GM18498 (cell line): ENCODE measurements around the gene DGKI.

ENCODE experiments used
- ATAC-seq: cut with Tn5 transposase; IDR thresholded peaks from one replicate; pipeline ENCODE4 v1.9.1; 2021; ENCODE audit warnings: mild to moderate bottlenecking, moderate library complexity; ENCODE audit not compliant: unreplicated experiment

DGKI gene

DNA sequence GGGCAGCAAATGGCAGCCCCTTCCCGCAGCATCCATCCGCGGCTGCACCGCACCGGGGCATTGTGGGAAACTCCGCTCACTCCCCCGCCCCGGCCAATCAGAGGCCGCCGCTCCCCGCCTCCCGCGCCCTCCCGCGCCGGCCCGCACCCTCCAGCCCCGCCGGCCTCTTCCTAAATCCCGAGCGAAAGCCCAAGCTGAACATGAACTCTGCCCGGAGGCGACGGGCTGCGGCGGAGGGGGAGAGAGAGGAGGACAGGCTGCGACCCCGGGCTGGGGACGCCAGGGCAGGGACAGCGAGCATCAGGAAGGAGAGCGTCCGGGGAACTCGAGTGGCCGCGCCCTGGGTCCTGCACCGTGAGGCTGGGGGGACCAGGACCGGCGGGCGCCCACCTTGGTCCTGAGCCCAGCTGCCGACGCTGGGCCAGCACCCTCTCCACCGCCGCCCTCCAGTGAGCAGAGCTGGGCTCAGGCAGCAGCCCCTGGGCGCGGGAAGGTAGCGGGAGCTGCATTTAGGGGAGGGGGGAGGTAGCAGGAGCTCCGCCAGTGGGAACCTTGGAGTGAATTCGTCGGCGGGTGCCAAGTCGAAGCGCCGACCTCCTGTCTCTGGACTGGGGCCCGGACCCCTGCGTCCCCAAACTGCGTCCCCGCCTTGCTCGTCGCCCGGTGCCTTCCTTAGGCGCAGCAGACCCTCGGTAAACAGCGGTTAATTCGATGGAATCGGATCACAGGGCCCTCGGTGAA lies at the start of gene DGKI:
DGKI (minus strand) TSS at position 148 of the 741 bp plus-strand sequence.
- peak; percentile 39 for ATAC-seq

- ATAC-seq = peak; percentile 75
Observed at GRCh38 chr7:137895301-137896221, 48.8 kb upstream of the DGKI start.

GRCh38 chr7:137893143-137893742 lies 46.5 kb upstream of the DGKI start:
- no peak for ATAC-seq

- ATAC-seq = no peak
Observed at GRCh38 chr7:137891016-137891655, 44.4 kb upstream of the DGKI start.

- no peak for ATAC-seq
Observed at GRCh38 chr7:137890449-137890921, 43.7 kb upstream of the DGKI start.

DNA sequence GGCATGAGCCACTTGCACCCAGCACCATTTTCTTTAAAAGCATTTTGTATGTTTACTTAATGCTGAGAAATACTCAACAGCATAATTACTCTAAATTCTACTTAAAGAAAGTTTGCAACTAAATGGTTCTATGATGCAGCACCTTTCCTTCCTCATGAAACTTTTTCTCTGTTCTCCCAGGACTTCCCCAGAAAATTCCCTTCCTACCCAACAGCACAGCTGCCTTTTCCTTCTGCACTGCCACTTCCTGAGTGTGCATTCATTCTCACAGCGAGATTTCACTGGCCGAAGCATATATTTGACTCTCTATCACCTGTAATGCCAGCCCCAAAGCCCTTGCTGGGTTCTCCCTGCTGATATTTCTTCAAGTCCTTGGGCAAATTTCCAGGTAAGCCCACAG lies 41.5 kb upstream of the DGKI start:
- ATAC-seq = no peak

GRCh38 chr7:137886746-137887145 lies 40.0 kb upstream of the DGKI start:
- ATAC-seq = no peak

GRCh38 chr7:137886281-137886680 lies 39.5 kb upstream of the DGKI start:
- no peak for ATAC-seq

- no peak for ATAC-seq
Observed at GRCh38 chr7:137885678-137886077, 38.9 kb upstream of the DGKI start.

DNA sequence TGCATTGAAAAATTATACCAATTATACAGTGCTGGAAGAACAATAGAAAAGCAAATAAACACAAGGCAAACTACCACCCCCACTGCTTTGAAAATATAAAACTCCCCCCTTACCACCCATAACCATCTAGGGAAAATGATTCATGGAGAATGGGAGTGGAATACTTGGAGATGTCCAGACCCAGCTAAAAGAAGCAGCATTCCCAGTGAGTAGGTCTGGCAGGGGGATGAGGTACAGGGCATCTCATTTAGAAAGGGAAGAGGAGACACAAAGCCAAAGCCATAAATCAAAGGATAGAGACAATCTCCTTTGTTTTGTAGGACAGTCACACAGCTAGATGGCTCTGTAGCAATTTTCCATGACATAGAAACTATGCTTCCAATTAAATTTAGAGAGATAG lies 36.0 kb upstream of the DGKI start:
- ATAC-seq = no peak

GRCh38 chr7:137882261-137882668 lies 35.5 kb upstream of the DGKI start:
- peak; percentile 84 for ATAC-seq

DNA sequence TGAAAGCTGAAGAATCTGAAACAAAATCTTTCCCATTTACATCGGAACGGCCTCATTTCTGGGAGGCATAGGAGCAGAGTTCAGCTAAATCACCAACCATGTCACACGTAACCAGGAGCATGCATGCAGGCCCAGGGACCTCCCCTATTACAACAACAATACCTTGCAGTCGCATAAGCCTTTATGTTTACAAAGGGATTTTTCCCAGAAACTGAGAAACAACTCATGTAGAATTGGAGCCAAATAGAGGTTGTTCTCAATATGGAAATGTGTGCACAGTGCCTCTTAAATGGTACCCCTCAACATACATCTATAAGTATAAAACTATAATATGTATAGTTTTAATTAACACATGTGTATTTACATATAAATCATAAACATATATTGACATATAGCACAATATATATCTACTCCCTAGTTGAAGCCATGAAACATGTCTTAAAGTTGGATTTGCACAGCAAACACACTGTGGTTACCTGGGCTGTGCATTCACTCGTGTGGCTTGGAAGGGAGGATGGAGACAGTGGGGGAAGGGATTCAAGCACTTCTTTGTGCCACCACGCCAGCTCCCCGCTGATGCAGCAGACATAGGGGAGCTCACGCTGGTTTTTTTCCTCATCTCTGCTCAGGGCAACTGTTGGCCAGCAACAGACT lies 35.0 kb upstream of the DGKI start:
- no peak for ATAC-seq

DNA sequence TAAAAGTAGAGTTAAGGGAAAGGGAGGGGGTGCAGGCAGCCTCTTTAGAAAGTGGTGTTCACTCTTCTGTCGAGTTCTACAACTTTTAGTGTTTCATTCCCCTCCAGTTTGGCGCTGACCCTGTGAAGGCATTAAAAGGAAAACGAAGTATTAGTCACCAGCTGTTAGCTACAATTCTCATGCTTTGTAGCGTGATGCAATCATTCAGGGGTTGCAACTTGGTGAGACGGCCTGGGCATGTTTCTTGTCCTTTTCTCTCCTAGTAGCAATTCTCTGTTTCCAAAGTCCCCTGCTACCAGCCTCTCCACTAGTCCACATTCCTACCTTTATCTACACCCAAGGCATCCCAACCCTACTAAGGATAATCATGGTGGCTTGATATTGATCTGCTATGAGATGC lies 33.7 kb upstream of the DGKI start:
- no peak for ATAC-seq

DNA sequence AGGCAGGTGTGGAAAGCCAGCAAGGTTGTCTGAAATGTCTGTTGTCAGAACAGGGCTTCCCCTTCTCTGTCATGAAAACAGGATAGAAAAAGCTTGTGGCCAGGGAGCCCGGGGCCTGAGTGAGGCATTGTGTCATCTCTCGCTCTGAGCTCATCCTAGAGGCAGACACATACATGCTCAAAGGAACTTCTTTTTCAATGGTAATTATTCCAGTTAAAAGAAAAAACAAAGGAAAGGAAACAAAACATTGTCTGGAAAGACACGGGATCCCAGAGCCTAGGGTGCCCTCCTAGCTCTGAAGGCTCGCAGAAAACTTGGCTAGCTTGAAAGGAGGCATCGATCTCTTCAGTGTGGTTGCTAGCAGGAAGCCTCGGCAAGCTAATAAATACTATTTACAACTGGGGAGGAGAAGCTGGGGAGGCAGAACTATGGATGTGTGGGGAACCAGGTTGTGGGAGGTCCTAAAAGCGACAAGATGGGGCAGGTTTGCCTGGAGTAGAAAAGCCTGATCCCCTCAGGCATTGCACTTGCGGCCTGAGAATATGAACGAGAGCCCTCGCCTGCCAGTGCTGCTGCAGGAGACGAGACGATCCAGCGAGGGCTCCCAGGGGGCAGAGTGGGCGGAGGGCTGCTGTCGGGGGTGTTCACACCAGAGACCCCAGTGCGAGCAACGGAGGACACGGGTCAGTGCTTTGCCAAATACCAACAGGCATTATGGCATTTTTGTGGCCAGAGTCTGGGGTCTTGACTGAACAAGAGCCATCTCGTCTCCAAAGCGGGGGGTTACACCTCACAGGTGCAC lies 32.8 kb upstream of the DGKI start:
- ATAC-seq = no peak

- no peak for ATAC-seq
Observed at GRCh38 chr7:137878333-137878961, 31.7 kb upstream of the DGKI start.

DNA sequence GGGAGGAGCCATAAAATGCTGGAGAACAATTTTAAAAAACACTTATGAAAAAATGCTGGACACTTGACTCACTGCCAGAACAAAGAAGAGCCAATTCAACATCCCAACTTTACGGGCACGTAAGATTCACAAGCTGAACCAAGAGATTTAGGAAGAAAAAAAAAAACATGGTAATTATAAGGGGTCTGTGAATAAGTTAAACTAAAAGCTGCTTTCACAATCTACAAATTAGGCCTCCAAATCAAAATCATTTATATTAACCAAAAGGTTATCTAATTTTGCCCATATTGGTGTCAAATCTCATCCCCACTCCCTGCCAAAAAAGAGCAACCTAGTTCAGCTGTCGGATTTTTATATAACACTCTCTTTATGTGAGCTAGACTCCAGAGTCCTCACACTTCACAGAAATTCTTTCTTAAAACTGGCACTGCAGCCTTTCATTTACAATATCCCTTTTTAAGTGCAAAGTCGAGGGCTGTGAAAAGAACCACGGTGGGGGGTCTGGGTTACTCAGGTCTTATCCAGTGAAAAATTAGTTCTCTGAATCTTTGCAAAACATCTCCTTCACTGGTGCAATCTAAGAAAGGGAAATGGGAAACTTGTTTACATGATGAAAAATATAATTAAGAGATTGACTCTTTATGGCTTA lies 30.4 kb upstream of the DGKI start:
- ATAC-seq = no peak

GRCh38 chr7:137875746-137876145 lies 29.0 kb upstream of the DGKI start:
- ATAC-seq = no peak

- no peak for ATAC-seq
Observed at GRCh38 chr7:137873979-137874777, 27.4 kb upstream of the DGKI start.
